HG02970 (cell line): ENCODE measurements around the gene LCNL1.

Experiments
- ATAC-seq: cut with Tn5 transposase; IDR thresholded peaks from one replicate; pipeline ENCODE4 v1.9.1; 2021; ENCODE audit warnings: mild to moderate bottlenecking, moderate library complexity, moderate number of reproducible peaks; ENCODE audit not compliant: unreplicated experiment, low FRiP score

Gene LCNL1

DNA sequence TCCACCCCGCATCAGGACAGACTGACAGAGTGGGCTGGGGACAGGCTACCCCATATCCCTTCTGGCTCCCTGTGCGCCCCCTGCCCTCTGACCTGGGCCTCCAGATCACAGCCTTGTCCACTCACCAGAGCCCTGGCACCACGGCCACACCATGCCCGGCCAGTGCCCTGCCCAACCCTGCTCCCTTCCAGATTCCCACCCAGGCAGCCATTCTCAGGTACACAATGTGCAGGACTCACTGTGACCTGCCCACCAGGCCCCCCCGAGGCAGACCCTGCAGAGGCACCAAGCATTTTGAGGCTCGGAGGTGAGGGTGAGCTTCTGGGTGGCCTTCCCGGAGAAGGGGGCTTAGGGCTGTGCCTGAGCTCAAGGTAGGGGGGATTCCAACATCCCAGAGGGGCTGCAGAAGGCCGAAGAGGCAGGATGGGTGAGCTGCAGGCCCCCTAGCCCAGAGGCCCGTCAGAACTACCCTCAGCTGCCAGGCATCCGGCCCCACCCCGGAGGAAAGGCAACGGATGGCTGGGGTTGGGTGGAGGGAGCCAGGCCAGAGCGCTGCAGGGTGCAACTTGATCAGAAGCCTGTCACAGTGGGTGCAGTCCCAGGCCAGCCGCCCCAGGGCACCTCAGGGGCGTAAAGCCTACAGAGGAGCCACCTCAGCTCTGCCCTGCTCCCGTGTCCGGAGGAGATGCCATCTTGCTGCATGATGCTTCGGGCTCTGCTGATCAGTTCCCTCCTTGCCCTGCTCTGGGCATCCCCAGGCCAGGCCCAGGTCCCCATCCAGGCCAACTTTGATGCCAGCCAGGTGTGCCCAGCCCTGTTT, at the start of gene LCNL1:
Gene LCNL1, plus strand, starts transcription at position 762 of the 820 bp plus-strand sequence. CDS start 594 bp downstream, outside the sequence.
- no peak for ATAC-seq

DNA sequence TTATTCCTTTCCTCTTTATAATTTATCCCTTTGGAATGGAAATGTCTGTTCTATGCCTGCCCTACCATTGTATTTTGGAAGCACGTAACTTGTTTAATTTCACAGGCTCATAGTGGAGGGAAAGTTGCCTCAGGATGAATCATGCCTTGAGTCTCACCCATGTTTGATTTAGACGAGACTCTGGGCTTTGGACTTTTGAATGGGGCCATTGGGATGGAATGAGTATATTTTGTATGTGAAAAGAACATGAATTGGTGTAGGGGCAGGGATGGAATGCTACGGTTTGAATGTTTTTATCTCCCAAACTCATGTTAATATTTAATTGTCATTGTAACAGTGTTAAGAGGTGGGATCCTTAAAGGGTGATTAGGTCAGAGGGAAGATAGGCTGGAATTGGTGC, 48.5 kb upstream of the LCNL1 start:
- ATAC-seq: no peak

DNA sequence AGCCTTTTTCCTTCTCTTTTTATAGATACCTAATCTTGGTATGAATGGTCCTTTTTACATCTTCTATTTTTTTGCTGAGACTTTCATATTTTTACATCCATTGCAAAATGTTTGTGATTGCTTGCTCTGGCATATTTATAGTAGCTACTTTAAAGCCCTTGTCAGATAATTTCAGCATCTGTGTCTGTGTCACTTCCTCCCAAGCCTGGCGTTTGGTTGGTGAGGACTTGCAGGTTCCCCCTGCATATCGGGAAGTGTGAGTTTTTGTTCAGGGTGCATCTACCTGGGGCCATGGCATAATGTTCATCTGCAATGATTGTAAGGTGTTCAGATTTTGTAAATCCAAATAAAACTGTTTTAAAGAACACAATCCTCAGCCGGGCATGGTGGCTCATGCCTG, 47.1 kb upstream of the LCNL1 start:
- no peak for ATAC-seq

DNA sequence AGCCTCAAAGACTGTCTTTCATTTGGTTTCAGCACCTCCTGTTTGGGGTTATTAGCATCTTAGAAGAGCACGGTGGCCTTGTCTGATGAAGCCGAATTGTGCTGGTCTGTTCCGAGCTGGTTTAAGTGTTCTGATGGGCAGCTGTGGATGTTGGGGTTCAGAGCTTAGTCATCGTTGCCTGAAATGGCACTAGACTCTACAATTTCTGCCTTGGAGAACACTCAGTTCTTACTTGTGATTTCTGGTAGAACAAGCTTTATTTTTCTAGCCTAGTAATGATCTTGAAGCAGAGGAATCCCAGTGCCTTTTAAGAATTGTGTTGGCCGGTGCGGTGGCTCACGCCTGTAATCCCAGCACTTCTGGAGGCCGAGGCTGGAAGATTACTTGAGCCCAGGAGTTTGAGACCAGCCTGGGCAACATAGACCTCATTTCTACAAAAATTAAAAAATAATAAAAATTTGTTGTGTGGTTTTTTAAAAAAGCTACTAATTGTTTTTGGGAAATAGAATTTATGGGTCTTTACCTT, 46.1 kb upstream of the LCNL1 start:
- ATAC-seq: no peak

DNA sequence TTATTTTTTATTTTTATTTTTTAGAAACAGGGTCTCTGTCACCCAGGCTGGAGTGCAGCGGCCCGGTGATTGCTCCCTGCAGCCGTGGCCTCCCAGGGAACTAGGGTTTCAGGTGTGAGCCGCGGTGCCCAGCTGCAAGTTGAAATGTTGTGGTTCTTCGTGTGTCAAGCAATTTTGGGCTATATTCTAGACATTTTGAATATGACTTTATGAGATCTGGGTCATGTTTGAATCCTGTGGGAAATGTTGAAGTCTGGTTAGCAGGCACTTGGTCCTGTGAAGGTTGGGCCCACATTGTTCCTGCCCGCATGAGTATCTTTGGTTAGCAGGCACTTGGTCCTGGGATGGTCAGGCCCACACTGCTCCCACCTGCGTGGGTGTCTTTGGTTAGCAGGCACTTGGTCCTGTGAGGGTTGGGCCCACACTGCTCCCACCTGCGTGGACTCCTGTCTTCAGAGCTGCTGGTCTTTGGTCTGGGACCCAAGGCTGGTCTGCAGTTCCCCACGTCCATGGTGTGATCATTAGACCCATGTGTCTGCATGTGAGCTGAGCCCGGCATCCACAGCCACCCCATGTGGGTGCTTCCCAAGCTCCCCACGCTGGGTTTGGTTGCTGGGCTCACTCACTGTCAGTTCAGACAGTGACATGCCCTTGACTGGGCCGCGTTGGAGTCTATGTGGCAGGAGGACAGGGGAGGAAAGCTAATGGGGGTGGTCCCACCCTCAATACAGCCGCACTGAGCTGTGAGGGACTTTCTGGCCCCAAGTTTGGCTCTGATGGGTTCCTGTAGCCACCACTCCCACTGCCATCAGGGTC, 45.4 kb upstream of the LCNL1 start:
- ATAC-seq: no peak

DNA sequence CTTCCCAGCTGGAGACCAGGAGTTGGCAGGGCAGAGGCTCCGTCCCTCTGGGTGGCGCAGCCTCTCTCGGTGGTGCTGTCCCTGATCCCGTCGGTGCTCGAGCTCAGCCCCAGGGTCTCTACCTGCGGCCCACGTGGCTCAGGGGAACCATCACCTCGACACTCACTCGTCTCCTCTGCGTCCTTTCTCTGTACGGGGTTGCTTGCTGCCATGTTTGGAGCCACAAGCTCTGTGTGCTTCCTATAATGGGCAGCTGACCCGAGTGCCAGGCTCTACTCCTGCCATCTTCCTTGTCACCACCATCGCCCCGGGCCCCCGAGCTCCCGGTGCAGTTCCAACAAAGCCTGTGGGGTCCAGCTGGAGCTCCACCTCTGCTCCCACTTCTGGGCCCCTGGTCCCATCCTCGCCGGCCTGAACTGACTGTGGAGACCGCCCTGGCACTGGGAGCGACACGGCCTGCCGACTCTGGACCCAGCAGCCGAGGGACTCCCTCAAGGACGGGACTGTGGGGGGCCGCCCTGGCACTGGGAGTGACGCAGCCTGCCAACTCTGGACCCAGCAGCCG, 43.3 kb upstream of the LCNL1 start:
- no peak for ATAC-seq

DNA sequence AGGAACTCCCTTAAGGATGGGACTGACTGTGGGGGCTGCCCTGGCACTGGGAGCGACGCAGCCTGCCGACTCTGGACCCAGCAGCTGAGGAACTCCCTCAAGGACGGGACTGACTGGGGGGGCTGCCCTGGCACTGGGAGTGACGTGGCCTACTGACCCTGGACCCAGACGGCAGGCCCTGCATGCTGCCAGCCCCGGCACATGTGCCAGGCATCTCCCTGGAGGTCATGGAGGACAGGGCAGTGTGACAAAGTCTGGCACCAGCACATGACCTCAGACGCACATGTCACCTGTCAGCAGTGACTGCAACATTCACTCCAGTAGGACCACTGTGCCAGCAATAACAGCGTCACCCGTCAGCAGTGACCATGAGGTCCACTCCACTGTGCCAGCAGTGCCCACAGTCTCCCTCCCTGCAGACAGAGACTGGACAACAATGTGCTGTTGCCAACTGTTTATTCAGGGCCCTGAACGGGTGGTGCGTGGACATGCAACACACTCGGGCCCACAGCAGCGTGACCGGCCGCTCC, 42.7 kb upstream of the LCNL1 start:
- ATAC-seq: no peak

DNA sequence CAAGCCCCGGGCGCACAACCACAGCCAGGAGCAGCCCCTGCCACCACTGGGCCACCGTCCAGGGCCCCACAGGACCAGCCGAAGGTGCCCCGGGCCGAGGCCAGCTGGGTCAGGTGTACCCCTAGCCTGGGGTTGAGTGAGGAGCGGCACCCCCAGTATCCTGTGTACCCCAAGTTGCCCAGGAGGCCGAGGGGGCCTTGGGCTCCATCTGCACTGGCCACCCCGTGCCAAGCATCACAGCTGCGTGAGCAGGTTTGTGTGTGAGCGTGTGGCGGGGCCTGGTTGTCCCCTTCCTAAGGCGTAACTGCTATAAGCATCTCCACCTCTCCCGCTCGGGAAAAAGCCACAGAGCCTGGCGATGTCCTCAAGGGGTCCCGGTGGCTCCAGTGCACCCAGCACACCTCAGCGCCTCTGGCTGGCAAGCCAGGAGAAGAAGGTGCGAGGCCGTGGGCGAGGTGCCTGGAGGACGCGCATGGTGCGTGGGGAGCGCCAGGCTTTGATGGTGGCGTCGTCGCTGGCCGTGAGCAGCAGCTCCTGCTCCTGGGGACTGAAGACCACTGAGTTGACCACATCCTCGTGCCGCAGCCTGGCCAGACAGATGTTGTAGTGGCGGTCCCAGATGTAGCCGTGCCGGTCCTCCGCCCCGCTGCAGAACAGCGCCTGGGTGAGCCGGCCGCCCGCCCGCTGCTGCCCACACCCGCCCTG, 42.1 kb upstream of the LCNL1 start:
- no peak for ATAC-seq

DNA sequence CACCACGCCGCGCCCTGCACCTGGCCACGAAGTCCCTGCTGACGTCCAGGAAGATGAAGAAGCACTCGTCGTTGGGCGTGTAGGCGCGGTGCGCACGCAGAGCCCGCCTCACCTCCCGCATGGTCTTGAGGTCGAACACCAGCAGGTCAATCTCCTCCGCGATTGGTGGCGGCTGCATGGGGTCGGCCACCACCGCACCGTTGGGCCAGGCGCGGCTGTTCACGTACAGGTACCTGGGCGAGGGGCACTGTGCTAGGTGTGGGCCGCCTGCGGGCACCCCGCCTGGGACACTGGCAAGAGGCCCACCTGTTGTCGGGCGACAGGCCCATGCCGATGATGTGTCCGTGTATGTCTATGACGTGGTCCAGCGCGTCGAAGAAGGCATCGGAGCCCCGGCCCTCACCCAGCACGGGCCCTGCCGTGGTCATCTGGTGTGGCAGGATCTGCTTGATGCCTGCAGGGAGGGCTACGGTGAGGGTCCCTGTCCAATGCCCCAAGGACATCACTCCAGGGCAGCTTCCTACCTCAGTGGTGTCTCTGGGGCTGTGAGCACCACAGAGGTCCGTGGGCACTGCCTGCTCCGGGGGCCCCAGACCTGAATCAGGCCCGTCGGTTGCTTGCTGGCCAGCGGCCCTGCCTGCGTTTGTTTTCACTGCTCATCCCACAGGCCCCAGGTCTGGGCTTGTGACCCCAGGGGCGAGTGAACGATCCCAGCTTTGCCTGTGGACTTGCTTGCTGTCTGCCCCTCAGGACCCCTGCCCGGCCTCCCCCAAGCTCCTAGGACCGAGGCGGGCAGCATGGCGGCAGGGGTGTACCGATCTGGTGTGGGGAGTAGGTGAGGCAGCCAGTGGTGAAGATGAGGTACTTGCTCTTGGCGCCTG, 41.3 kb upstream of the LCNL1 start:
- no peak for ATAC-seq

DNA sequence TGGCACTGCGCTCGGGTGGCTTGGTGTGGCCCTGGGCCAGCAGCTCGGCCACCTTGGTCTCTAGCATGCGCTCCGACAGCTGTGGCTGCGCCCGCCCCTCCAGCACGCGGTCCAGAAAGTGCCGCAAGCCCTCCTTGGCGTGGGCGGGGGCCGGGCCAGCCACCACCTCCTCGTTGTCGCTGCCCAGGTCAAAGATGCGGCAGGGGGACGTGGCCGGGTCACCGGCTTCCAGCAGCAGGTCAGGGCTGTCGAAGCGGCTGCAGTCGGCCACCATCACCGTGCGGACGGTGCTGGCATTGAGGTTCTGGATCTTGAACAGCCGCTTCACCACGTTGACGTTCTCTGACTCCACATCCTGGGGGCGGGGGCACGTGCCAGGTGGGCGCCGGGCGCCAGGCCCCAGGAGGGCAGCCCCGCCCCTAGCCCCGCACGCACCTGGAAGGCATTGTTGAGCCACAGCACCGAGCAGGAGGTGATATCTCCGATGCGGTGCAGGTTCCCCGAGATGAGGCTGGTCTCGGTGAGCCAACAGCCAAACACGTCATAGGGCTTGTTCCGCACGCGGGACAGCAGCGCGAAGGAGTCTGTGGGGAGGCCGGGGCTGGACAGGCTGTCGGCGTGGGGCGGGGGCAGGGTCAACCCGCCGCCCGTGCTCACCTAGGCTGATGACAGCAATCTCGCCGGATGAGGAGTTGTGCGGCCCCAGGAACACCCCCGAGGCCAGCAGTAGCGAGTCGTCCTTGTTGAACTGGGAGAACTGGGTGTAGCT, 40.5 kb upstream of the LCNL1 start:
- ATAC-seq: no peak

DNA sequence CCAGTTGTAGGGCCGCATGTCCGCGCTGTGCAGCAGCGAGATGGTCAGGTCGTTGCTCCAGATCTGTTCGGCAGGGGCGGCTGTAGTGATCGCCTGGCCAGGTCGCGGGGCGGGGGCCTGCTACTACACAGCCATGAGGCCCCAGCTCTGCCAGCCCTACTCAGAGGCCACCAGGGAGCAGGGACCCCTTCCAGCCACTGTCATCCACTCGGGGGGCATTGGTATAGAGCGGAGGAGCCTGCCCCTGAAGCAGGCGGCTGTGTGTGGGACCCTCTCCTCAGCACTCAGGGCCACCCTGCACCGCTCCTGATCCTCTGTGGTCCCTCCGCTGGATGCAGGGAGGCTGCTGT, 39.9 kb upstream of the LCNL1 start:
- ATAC-seq: no peak

DNA sequence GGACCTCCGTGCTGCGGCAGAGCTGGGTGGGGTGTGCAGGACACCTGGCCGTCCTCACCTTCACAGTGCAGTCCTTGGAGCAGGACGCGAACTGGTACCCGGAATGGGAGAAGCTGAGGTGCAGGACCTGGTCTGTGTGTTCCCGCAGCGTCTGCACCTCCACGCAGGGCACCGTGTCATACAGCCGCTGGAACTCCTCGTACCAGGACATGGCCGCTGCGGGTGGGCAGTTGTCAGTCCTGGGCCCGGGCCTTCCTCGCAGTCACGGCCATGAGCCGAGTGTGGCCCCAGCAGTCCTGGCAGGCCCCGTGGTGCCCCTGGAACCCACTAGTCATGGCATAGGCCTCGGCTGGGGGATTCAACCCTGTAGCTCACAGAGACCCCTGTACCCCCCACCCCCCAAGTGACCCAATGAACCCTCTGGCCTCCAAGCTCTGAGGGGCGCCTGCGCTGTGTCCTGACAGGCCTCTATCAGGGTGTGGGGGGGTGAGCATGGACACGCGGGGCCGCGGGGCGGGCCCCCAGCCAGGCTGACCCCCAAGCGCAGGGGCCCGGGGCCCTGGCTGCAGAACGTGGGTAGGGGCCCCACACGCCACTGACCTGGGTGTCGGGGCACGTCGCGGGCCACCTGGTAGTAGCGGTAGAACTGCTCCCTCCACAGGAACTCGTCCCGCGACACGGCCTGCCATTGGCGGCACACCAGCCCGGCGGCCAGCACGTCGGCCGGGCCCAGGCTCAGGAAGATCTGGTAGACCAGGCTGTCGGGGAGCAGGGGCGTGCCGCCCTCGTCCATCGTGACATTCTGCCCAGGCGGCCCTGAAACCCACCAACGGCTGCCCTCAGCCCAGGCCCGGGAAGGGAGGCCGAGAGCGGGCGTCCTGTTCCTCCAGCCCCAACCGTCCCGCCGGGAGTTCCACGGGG, 39.2 kb upstream of the LCNL1 start:
- ATAC-seq: peak; percentile 13

DNA sequence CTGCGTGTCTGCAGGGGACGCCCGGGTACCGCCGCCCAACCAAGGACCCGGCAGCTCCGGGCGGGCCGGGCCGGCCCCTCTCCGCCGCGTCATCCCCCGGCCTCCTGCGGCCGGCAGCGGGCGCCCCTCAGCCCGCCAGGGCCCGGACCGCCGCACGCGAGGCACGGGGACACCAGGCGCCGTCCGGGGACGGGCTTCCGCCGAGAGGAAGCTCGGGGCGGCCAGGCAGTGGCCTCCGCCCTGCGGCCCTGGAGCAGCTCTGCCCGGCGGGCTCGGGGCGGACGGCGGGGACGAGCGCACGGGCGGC, 38.6 kb upstream of the LCNL1 start:
- no peak for ATAC-seq

DNA sequence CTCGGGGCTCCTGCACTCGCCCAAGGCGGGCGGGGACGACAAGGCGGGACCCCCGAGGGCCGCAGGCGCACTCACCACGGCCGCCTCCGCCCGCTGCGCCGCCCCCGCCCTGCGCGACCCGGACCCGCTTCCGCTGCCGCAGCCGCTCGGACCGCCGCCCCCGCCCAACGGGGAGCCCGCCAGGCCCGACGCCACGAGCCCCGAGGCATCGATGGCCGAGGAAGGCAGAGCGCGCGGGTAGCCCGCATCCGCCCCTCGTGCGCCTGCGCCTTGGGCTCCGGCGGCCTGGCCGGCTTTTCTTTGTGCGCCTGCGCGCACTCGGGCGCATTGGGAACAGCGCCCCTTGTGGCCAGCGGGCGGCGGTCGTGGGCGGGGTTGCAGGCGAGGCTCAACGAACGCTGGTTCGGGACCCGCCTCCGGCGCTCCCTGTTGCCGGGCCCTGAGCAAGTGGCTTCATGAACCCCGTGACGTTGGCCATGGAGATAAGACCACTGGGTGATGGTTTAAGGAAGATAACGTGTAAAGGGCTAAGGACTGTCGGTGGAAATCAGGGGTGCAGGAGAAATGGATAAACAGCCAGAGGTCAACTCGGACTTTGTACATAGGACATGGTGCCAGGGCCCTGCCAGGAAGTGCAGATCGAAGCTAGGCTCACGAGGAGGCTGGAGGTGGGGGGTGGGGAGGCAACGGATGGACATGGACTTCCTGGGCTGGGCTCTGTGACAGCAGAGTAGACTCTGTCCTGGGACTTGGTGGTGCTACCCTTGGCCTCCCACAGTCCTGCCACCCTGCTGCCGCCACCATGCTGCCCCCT, 38.1 kb upstream of the LCNL1 start, which contains the start of the genes C8G and FBXW5:
Gene C8G, plus strand, starts transcription at position 725 of the 814 bp plus-strand sequence. Its CDS starts 78 bp downstream, at position 803.
Gene FBXW5, minus strand, starts transcription at position 220 of the 814 bp plus-strand sequence. CDS start 655 bp downstream, outside the sequence.
- ATAC-seq: peak; percentile 86

DNA sequence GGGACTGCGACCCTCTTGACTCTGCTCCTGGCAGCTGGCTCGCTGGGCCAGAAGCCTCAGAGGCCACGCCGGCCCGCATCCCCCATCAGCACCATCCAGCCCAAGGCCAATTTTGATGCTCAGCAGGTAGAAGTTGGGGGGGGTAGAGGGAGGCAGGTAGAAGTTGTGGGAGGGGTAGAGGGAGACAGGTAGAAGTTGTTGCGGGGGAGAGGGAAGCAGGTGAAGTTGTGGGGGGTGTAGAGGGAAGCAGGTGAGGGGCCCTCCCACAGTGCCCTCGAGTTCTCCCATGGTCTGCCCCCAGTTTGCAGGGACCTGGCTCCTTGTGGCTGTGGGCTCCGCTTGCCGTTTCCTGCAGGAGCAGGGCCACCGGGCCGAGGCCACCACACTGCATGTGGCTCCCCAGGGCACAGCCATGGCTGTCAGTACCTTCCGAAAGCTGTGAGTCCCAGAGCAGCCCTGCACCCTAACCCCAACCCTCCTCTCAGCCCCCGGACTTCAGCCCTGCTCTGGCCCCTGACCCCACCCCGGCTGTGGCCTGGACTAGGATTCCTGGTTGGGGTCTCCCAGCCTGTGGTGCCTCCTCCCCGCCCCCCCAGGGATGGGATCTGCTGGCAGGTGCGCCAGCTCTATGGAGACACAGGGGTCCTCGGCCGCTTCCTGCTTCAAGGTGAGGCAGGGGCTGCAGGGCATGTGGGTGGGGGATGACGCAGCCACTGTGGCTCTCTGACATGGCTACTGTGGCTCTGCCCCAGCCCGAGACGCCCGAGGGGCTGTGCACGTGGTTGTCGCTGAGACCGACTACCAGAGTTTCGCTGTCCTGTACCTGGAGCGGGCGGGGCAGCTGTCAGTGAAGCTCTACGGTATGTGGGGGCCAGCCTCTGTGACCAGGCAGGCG, 37.2 kb upstream of the LCNL1 start:
- ATAC-seq: no peak
